MCF 10A (cell line): ENCODE data around the gene FARS2. TPM values are rescaled to one million over a fixed set of nuclear protein-coding genes. Genes with fewer than 3 reads are reported as not detected.

Experiments used
- BruUV-seq: library from RNA; stranded (reverse); fragments of 400-500 nt; replicated peaks from 2 replicates; lab custom pipeline; 2021; lab: Mats Ljungman, UMichigan
- CTCF ChIA-PET: fragments of 300-600 bp; sonication (Branson Sonifier 250); formaldehyde crosslinking; extraction: SDS; loops from one replicate; lab custom pipeline; 2021; ENCODE audit warnings: antibody characterized with exemption, inconsistent platforms; lab: Yijun Ruan, JAX
- POLR2A ChIA-PET: fragments of 300-600, 350-650 bp; sonication (Branson Sonifier 250); formaldehyde crosslinking; extraction: SDS; loops from one replicate; lab custom pipeline; 2020; ENCODE audit warnings: antibody characterized with exemption, inconsistent platforms; lab: Yijun Ruan, JAX
- DNase-seq: peaks from one replicate; pipeline ENCODE4 v3.0.0-alpha.2; 2018; ENCODE audit not compliant: unreplicated experiment
- H3K27ac Mint-ChIP-seq: one replicate; pipeline ENCODE4 v1.8.0; 2022; ENCODE audit warnings: mild to moderate bottlenecking, low read depth, mixed read lengths; ENCODE audit not compliant: unreplicated experiment
- H3K27me3 Mint-ChIP-seq: one replicate; pipeline ENCODE4 v1.8.0; 2022; ENCODE audit warnings: mixed read lengths; ENCODE audit not compliant: insufficient read depth, unreplicated experiment
- H3K36me3 Mint-ChIP-seq: one replicate; pipeline ENCODE4 v1.8.0; 2022; ENCODE audit warnings: mild to moderate bottlenecking, moderate library complexity, mixed read lengths; ENCODE audit not compliant: insufficient read depth, unreplicated experiment
- H3K4me1 Mint-ChIP-seq: one replicate; pipeline ENCODE4 v1.8.0; 2022; ENCODE audit warnings: mixed read lengths; ENCODE audit not compliant: insufficient read depth, unreplicated experiment
- H3K4me3 Mint-ChIP-seq: one replicate; pipeline ENCODE4 v1.8.0; 2022; ENCODE audit warnings: mild to moderate bottlenecking, moderate library complexity, mixed read lengths; ENCODE audit not compliant: unreplicated experiment
- H3K9me3 Mint-ChIP-seq: one replicate; pipeline ENCODE4 v1.8.0; 2022; ENCODE audit warnings: mixed read lengths; ENCODE audit not compliant: unreplicated experiment
- intact Hi-C: fragments of 100-400 bp; cut with micrococcal nuclease; formaldehyde crosslinking; loops from 2 replicates; pipeline ENCODE4 v1.14.1; 2022
- total RNA-seq: library from RNA; stranded (reverse); gene quantifications from 2 replicates; pipeline ENCODE4 v1.2.3, GENCODE V29; 2022
- TF ChIP-seq, protein P1 (sequence below): fragments of 200-600 bp; IDR thresholded peaks from one replicate; pipeline ENCODE4 v1.8.0; 2022; ENCODE audit warnings: antibody characterized with exemption, mild to moderate bottlenecking; ENCODE audit not compliant: unreplicated experiment

Gene FARS2
- total RNA-seq, 1 experiment from 2014 or later, result 18.2 TPM

- ChIA-PET POLR2A (no interaction called here), CTCF (no interaction called here)
- BruUV-seq, result no TSS peak
- no peak overlapping the region for H3K4me3 Mint-ChIP-seq
- no peak for DNase-seq
- TF ChIP-seq, protein P1, sequence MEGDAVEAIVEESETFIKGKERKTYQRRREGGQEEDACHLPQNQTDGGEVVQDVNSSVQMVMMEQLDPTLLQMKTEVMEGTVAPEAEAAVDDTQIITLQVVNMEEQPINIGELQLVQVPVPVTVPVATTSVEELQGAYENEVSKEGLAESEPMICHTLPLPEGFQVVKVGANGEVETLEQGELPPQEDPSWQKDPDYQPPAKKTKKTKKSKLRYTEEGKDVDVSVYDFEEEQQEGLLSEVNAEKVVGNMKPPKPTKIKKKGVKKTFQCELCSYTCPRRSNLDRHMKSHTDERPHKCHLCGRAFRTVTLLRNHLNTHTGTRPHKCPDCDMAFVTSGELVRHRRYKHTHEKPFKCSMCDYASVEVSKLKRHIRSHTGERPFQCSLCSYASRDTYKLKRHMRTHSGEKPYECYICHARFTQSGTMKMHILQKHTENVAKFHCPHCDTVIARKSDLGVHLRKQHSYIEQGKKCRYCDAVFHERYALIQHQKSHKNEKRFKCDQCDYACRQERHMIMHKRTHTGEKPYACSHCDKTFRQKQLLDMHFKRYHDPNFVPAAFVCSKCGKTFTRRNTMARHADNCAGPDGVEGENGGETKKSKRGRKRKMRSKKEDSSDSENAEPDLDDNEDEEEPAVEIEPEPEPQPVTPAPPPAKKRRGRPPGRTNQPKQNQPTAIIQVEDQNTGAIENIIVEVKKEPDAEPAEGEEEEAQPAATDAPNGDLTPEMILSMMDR, result no peak
- no peak overlapping the region for H3K27ac Mint-ChIP-seq
- no peaks in the 10 kb centered on the region for H3K27me3 Mint-ChIP-seq
- peaks cover 7% of the 10 kb centered on the region for H3K9me3 Mint-ChIP-seq
- peaks cover 7% of the 10 kb centered on the region for H3K4me1 Mint-ChIP-seq
- H3K36me3 Mint-ChIP-seq, result no peaks in the 10 kb centered on the region
- intact Hi-C loops, result loop anchor here (5.0 kb wide), 1 partner anchor 342 kb away; no protein-coding TSS in a partner anchor
Measured at GRCh38 chr6:5399391-5399790, 138.1 kb downstream of the FARS2 start.

GRCh38 chr6:5401845-5402738, 140.8 kb downstream of the FARS2 start:
- H3K9me3 Mint-ChIP-seq, result peaks cover 7% of the 10 kb centered on the region
- BruUV-seq, result no TSS peak
- intact Hi-C loops, result loop anchor here (2.0 to 5.0 kb wide), 2 partner anchors 185 to 259 kb away; no protein-coding TSS in a partner anchor
- H3K4me1 Mint-ChIP-seq, result peaks cover 7% of the 10 kb centered on the region
- H3K27me3 Mint-ChIP-seq, result no peaks in the 10 kb centered on the region
- H3K36me3 Mint-ChIP-seq, result no peaks in the 10 kb centered on the region
- H3K27ac Mint-ChIP-seq, result no peak overlapping the region
- TF ChIP-seq, protein P1, result peak; percentile 43
- ChIA-PET CTCF (interaction anchor here (0.6 kb wide), 1 partner anchor 49 kb away, joined by 3 read pairs; no protein-coding TSS in a partner anchor), POLR2A (interaction anchor here (0.6 to 1.1 kb wide), 3 partner anchors 11 to 141 kb away, joined by 3 read pairs; partner anchors contain the start of gene LYRM4)
- no peak overlapping the region for H3K4me3 Mint-ChIP-seq
- DNase-seq, result peak; percentile 16

GRCh38 chr6:5403076-5403475, 141.8 kb downstream of the FARS2 start:
- TF ChIP-seq, protein P1, result no peak
- Mint-ChIP-seq H3K9me3 (peaks cover 7% of the 10 kb centered on the region), H3K36me3 (peaks cover 3% of the 10 kb centered on the region), H3K27me3 (no peaks in the 10 kb centered on the region), H3K4me3 (no peak overlapping the region), H3K27ac (no peak overlapping the region), H3K4me1 (peaks cover 7% of the 10 kb centered on the region)
- no peak for DNase-seq
- no TSS peak for BruUV-seq
- CTCF ChIA-PET, result interaction anchor here (0.6 to 0.9 kb wide), 2 partner anchors 18 to 1239 kb away, joined by 3 to 5 read pairs; no protein-coding TSS in a partner anchor
- intact Hi-C loops, result loop anchor here (2.0 to 5.0 kb wide), 2 partner anchors 186 to 260 kb away; no protein-coding TSS in a partner anchor
- POLR2A ChIA-PET, result interaction anchor here (1.0 kb wide), 1 partner anchor 142 kb away, joined by 3 read pairs; the partner anchor contains the start of gene LYRM4

DNA sequence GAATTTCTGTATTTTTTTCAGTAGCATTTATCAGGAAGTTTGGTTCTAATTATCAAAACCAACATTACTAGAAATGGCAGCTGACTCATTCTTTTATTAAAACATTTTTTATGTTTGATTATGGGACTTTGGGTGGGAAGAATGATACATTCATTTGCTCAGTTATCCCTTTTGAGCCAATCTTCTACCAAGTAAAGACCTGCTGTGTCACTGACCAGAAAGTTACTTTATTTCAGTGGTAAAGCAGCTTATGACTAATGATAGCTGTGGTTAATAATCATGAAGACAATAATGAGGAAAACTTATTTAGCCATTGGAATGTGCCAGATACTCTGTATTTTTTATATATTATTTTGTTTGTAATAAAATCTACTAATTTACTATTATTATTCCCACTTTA, 142.3 kb downstream of the FARS2 start:
- Mint-ChIP-seq H3K36me3 (peaks cover 6% of the 10 kb centered on the region), H3K27ac (no peak overlapping the region), H3K9me3 (peaks cover 7% of the 10 kb centered on the region), H3K4me1 (peaks cover 7% of the 10 kb centered on the region), H3K27me3 (no peaks in the 10 kb centered on the region), H3K4me3 (no peak overlapping the region)
- no TSS peak for BruUV-seq
- TF ChIP-seq, protein P1, result no peak
- CTCF ChIA-PET, result interaction anchor here (0.8 to 0.9 kb wide), 4 partner anchors 18 to 346 kb away, joined by 3 to 5 read pairs (median 4); no protein-coding TSS in a partner anchor
- POLR2A ChIA-PET, result interaction anchor here (1.0 to 1.4 kb wide), 2 partner anchors 14 to 143 kb away, joined by 3 read pairs; partner anchors contain the start of gene LYRM4
- DNase-seq, result no peak
- intact Hi-C loops, result loop anchor here (2.0 to 5.0 kb wide), 2 partner anchors 186 to 261 kb away; no protein-coding TSS in a partner anchor
